Kidney (tissue), 14 donors: ENCODE results near the gene ARX. TPM values are rescaled to one million over a fixed set of nuclear protein-coding genes. Genes with fewer than 3 reads are reported as not detected.

ENCODE experiments used
- DNase-seq, 5 donors: peaks; one replicate each; pipeline ENCODE4 v3.0.0-alpha.2; 2013 to 2020
- FAIRE-seq: peaks from 2 replicates; lab custom pipeline; 2012; peaks lifted over from hg19 to GRCh38; lab: Jason Lieb, UNC
- H3K27ac ChIP-seq, 2 donors: one replicate each; pipeline ENCODE4 v1.7.0; 2013; ENCODE audit warnings: low read depth in 2 of 2, low read length in 2 of 2, inconsistent platforms in 1 of 2
- H3K27me3 ChIP-seq: one replicate; pipeline ENCODE4 v1.7.1; 2013; ENCODE audit warnings: low read length, inconsistent platforms; ENCODE audit not compliant: control insufficient read depth, insufficient read depth
- H3K36me3 ChIP-seq, 3 donors: one replicate each; pipeline versions ENCODE4 v1.7.0 to v1.7.1; 2013; ENCODE audit warnings: low read length in 3 of 3, control low read depth in 1 of 3, inconsistent platforms in 1 of 3; ENCODE audit not compliant: insufficient read depth in 3 of 3, control insufficient read depth in 2 of 3
- H3K4me1 ChIP-seq, 3 donors: one replicate each; pipeline versions ENCODE4 v1.7.0 to v1.7.1; 2013; ENCODE audit warnings: low read length in 3 of 3, inconsistent platforms in 1 of 3, low read depth in 1 of 3; ENCODE audit not compliant: control insufficient read depth in 2 of 3, insufficient read depth in 2 of 3
- H3K4me3 ChIP-seq, 3 donors: one replicate each; pipeline versions ENCODE4 v1.7.0 to v1.8.1; 2013; ENCODE audit warnings: low read length in 3 of 3, control low read depth in 1 of 3, inconsistent platforms in 1 of 3
- H3K9ac ChIP-seq, 3 donors: one replicate each; pipeline versions ENCODE4 v1.7.0 to v1.7.1; 2013; ENCODE audit warnings: low read length in 3 of 3, control low read depth in 1 of 3, inconsistent platforms in 1 of 3
- H3K9me3 ChIP-seq, 3 donors: one replicate each; pipeline versions ENCODE4 v1.7.0 to v1.7.1; 2013; ENCODE audit warnings: low read length in 3 of 3, control low read depth in 1 of 3, inconsistent platforms in 1 of 3; ENCODE audit not compliant: control insufficient read depth in 2 of 3, insufficient read depth in 1 of 3
- intact Hi-C: fragments of 100-400 bp; cut with DNase I; formaldehyde crosslinking; loops from one replicate; pipeline ENCODE4 v1.11.1; 2022
- polyA plus RNA-seq: library from polyadenylated mRNA; stranded (reverse); fragments of 350-450 nt; fragmentation: Illumina TruSeq; extraction: RNeasy Lipid Tissue Mini Kit (QIAGEN cat#74804); gene quantifications from one replicate; pipeline ENCODE4 v1.2.3, GENCODE V29; 2014; ENCODE audit warnings: low read depth, low replicate concordance; ENCODE audit not compliant: insufficient read depth
- total RNA-seq: library from RNA; stranded (reverse); fragmentation: NEBNext Ultra II Directional; extraction: Animal tissue kit (Norgen Biotek cat#: 25700); gene quantifications from one replicate; pipeline ENCODE4 v1.2.1, GENCODE V29; 2021
- TF ChIP-seq, protein P1 (sequence below): IDR thresholded peaks from 3 replicates; pipeline ENCODE4 v1.5.1; 2012; ENCODE audit warnings: mild to moderate bottlenecking, moderate library complexity, borderline replicate concordance; ENCODE audit not compliant: insufficient read depth; ENCODE audit errors: extremely low read depth
- donor health status: control.
- donor health status: control.
- donor health status: control.
- donor health status: control.
- donor health status: control.
- donor health status: DM: yes; HTN: yes; CAD: no.
- donor health status: Normal renal cell carcinoma (clear cell type).

The ARX gene
- total and polyA plus RNA-seq, 2 donors from 2014 or later: 0.13 to 0.31 TPM

DNA sequence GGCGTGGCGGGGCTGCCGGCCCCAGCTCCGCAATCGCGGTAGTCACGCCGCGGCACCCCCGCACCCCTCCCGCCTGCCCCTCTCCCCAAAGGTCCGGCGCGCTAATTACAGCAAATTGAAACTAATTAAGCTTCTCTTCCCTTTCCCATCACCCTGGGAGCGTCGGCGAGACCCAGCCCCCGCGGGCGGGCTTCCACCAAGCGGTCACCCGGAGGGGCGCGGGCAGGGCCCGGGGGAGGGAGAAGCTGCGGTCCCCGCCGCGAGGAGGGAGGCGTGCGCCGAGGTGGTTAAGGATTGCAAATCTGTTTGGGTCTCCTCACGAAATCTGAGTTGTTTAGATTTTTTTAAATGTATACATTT is 13.1 kb downstream of the ARX start:
- Histone ChIP-seq H3K4me3 (no peak overlapping the region), H3K9me3 (no peaks in the 10 kb centered on the region), H3K4me1 (no peaks in the 10 kb centered on the region), H3K36me3 (no peaks in the 10 kb centered on the region), H3K27ac (no peak overlapping the region), H3K9ac (no peak overlapping the region), H3K27me3 (peaks cover 35% of the 10 kb centered on the region)
- no peak for FAIRE-seq
- TF ChIP-seq, protein P1, sequence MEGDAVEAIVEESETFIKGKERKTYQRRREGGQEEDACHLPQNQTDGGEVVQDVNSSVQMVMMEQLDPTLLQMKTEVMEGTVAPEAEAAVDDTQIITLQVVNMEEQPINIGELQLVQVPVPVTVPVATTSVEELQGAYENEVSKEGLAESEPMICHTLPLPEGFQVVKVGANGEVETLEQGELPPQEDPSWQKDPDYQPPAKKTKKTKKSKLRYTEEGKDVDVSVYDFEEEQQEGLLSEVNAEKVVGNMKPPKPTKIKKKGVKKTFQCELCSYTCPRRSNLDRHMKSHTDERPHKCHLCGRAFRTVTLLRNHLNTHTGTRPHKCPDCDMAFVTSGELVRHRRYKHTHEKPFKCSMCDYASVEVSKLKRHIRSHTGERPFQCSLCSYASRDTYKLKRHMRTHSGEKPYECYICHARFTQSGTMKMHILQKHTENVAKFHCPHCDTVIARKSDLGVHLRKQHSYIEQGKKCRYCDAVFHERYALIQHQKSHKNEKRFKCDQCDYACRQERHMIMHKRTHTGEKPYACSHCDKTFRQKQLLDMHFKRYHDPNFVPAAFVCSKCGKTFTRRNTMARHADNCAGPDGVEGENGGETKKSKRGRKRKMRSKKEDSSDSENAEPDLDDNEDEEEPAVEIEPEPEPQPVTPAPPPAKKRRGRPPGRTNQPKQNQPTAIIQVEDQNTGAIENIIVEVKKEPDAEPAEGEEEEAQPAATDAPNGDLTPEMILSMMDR: no peak
- peak in 1 of 5 donors; percentile 36 for DNase-seq
- intact Hi-C loops: no loop called here

DNA sequence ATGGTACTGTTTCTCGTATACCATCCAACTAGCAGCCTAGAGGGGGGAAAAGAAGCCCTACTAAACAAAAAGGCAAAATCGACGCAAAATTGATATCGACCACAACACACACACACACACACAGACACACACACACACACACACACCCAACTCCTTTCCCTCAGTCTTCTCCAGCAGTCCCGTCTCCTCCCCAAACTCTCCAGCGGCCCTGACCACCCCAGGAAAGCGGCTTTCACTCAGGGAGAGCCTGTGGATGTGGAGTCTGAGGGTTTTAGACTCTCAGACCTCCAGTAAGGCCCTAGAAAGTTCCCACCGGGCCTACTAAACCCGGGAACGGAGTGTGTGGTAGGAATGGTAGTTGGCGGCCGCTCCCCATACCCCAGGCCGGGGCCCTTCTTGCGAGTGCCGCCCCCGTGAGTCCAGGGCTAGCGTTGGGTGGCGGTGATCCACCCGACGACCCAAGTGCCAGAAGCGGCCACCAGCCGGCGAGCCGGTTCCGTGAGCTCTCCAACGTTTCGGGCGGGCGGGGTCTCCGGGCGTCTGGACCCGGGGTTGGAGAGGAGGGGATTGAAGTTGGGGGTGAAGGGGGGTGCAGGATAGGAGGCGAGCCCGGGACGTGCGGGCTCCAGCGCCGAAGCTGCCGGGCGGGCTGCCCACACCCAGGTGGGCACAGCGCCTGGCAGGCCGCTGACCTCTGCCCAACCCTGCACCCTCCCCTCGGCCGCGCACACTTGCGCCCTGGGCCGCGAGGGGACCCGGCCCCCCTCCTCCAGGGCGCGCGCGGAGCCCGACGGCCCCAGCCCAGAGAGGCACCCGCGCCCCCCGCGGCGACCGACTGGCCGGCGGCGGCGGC is 13.7 kb downstream of the ARX start:
- H3K4me1 ChIP-seq: no peaks in the 10 kb centered on the region
- DNase-seq (no peak), FAIRE-seq (no peak)
- TF ChIP-seq, protein P1: no peak
- peaks cover 33% of the 10 kb centered on the region for H3K27me3 ChIP-seq
- H3K9me3 ChIP-seq: no peaks in the 10 kb centered on the region
- no peak overlapping the region for H3K9ac ChIP-seq
- intact Hi-C loops: no loop called here
- H3K27ac ChIP-seq: no peak overlapping the region
- no peaks in the 10 kb centered on the region for H3K36me3 ChIP-seq
- H3K4me3 ChIP-seq: no peak overlapping the region

DNA sequence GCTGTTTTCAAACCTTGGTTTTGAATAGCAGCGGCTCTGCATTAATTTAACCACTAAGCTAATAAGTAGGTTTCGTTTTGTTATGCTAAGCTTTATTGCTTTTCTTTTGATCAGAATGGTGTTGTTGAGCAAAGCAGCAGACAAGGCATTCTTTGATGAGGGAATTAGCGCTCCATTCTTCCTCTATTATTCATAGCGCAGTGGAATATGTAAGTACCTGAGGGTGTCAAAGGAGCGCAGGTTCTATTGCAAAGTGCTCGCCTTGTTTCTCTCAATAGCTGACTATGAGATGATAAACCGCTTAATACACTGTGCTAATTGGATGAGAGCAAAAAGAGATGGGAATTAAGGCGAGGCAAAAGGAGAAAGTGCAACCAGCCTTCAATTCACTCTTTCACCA is 16.3 kb downstream of the ARX start:
- Histone ChIP-seq H3K4me3 (no peak overlapping the region), H3K4me1 (no peaks in the 10 kb centered on the region), H3K9me3 (no peaks in the 10 kb centered on the region), H3K27me3 (peaks cover 21% of the 10 kb centered on the region), H3K27ac (no peak overlapping the region), H3K36me3 (no peaks in the 10 kb centered on the region), H3K9ac (no peak overlapping the region)
- FAIRE-seq (no peak), DNase-seq (no peak)
- TF ChIP-seq, protein P1: no peak
- intact Hi-C loops: no loop called here
